ENCODE measurements around the gene IRX6.

Gene IRX6

GRCh38 chr16:55324285-55325079 lies 479 bp downstream of the IRX6 start:
- DNase-seq (ENCODE audit: low read depth in 3 of 3): no peak

DNA sequence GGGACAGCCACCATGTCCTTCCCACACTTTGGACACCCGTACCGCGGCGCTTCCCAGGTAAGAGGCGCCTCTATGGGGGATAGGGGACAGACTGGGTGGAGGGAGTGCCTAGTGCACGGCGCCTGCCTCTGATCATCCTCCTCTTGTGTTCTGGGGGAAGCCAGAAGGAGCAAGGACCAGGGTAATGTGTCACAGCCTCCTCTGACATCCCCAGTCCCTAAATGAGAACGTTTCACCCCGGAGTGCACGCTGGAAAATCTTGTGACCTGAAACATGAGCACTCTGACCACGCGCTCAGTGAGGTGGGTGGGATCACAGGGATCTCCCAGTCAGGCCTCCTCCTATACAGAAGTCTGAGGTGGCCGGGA lies 1.1 kb downstream of the IRX6 start:
- no peak for DNase-seq (ENCODE audit: low read depth in 3 of 3)

GRCh38 chr16:55325458-55326109 lies 1.6 kb downstream of the IRX6 start:
- no peak for DNase-seq (ENCODE audit: low read depth in 3 of 3)

DNA sequence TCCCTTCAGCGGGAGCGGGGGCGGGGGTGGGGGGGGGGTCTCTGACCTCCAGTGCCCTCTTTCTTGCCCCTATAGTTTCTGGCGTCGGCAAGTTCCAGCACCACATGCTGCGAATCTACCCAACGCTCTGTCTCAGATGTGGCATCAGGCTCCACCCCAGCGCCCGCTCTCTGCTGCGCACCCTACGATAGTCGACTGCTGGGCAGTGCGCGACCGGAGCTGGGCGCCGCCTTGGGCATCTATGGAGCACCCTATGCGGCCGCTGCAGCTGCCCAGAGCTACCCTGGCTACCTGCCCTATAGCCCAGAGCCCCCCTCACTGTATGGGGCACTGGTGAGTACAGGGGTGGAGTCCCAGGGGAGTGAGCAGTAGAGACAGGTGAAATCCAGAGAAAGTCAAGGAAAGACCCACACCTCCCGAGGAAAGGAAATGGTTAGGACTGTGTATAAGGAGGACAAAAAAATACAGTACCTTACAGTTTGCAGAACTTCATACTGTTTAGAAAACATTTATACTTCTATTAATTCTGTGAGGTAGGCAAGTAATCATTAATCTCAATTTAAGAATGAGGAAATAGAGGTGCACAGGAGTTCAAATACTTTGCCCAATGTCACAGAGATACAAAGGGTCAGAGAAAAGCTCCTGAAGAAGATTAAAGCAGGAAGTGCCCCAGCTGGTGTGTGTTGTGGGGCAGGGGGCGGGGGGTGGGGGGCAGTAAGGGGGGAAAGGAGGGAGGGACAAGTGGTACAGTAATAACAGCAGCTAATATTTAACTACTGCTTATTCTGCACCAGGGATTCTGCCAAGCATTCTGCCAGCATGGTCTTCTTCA lies 2.5 kb downstream of the IRX6 start:
- no peak for DNase-seq (ENCODE audit: low read depth in 3 of 3)

GRCh38 chr16:55328611-55329569 lies 4.9 kb downstream of the IRX6 start:
- DNase-seq (ENCODE audit: low read depth in 3 of 3): no peak

- no peak for DNase-seq (ENCODE audit: low read depth in 3 of 3)
These were observed 5.9 kb downstream of the IRX6 start for GRCh38 chr16:55329791-55330428.

DNA sequence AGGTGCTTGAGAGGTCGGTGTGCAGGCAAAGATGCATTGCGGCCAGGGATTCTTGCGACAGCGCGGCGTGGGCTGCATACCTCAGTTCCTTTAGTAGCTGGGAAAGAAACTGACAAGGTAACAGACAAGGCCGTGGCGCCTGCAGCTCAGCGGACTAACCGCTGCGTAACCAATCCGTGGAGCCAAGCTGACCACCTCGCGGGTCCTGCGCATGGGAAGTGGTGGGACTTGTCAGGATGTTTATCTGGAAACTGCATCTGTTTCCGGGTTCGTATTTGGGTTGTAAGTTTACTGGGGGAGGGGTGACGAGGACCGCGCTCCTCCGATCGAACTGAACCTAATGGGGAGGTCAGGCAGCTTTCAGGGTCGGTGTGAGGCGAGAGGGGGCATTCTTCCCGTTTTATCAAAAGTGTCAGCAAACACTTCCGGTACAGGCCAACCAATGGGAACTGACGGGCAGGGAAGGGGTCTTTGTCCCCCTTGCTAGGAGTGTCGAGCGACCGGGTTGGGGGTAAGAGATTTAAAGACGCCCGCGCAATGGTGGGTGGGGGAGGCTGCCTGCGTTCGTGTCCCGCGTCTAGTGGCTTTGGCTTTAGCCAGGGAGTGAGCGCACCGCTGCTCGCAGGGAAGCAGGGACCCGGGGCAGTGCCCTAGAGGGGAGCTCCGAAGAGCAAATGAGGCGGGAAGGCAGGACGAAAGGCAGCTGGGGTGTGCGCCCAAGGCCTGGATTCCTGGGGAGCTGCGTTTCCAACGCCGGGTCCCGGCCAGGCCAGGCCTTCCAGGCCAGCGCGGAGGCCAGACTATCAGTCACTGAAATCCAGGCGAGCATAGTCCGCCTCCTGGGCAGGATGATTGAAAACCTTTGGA lies 7.0 kb downstream of the IRX6 start:
- DNase-seq (ENCODE audit: low read depth in 3 of 3): no peak

GRCh38 chr16:55331648-55332185 lies 7.7 kb downstream of the IRX6 start:
- DNase-seq (ENCODE audit: low read depth in 3 of 3): no peak

- no peak for DNase-seq (ENCODE audit: low read depth in 3 of 3)
These were observed 9.7 kb downstream of the IRX6 start for GRCh38 chr16:55333684-55334083.

- DNase-seq (ENCODE audit: low read depth in 3 of 3): no peak
These were observed 14.6 kb downstream of the IRX6 start for GRCh38 chr16:55338646-55339045.

- DNase-seq (ENCODE audit: low read depth in 3 of 3): no peak
These were observed 16.4 kb downstream of the IRX6 start for GRCh38 chr16:55340445-55340844.

GRCh38 chr16:55341681-55342080 lies 17.7 kb downstream of the IRX6 start:
- no peak for DNase-seq (ENCODE audit: low read depth in 3 of 3)

GRCh38 chr16:55346475-55346874 lies 22.5 kb downstream of the IRX6 start:
- no peak for DNase-seq (ENCODE audit: low read depth in 3 of 3)

GRCh38 chr16:55349867-55350266 lies 25.9 kb downstream of the IRX6 start:
- no peak for DNase-seq (ENCODE audit: low read depth in 3 of 3)

DNA sequence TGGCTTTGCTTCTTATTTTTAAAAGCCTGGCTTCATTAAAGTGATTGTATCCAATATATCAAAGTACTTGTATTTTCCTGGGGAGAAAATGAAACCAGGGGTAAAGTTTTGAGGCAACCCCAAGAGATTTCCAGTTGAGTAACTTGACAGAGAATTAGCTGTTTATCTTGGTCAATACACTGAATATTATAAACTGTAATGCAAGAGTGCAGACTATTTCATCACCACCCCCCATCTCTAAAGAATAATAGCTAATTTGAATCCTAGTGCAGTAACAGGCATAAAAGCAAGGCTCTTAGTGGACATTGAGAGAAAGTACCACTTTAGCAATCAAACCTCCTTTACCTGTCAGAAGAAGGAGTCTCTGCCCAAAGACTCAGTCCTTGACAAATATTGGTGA lies 27.0 kb downstream of the IRX6 start:
- no peak for DNase-seq (ENCODE audit: low read depth in 3 of 3)

- DNase-seq (ENCODE audit: low read depth in 3 of 3): no peak
These were observed 27.9 kb downstream of the IRX6 start for GRCh38 chr16:55351936-55352335.

DNA sequence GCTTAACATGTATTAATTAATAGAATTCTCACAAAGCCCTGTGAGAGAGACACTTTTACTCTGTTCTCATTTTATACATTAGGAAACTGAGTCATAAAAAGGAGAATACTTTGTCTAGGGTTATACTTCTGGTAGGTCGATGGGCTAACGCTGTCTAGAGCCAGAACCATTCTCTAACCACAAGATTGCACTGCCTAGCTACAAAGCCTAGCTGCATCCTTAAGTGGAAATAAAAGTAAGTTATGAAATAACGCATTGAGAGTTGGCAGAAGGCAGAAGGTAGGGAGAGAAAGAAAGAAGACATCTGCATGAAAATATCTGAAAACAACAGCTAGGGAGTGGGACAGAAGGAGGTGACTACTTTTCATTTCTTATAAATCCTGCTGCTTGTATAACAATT lies 33.2 kb downstream of the IRX6 start:
- DNase-seq (ENCODE audit: low read depth in 3 of 3): no peak

GRCh38 chr16:55359946-55360345 lies 35.9 kb downstream of the IRX6 start:
- no peak for DNase-seq (ENCODE audit: low read depth in 3 of 3)

GRCh38 chr16:55364811-55365210 lies 40.8 kb downstream of the IRX6 start:
- no peak for DNase-seq (ENCODE audit: low read depth in 3 of 3)
